ENCODE results near the gene FH. TPM values are rescaled to one million over a fixed set of nuclear protein-coding genes. Genes with fewer than 3 reads are reported as not detected.

The FH gene
- total and polyA plus RNA-seq, 2 donors (not counting 1 experiment from before 2014, with no cell fraction given), result 18.5 to 32.4 TPM

DNA sequence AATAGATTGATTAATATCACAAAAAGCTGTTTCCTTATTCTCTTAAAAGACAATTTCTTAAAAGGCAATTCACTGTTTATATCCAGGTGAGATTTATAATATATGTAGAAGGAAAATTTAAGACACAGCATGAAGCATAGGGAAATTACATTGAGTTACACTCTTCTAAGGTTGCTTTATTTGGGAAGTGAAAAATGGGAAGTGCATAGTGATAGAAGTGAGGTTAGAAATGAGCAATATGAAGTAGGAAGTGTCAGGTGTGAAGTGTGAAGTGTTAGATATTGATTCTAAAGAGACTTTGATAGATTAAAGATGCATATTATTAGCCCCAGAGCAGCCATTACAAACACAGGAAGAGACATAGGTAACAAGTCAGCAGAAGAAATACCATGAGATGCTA lies 40.3 kb downstream of the FH start:
- peaks cover 5% of the 10 kb centered on the region for H3K4me1 Mint-ChIP-seq
- ChIA-PET POLR2A (no interaction called here), CTCF (no interaction called here)
- no peaks in the 10 kb centered on the region for H3K36me3 ChIP-seq (replicated peaks in 1 of 2; ENCODE audit: control extremely low read depth in 1 of 2, control insufficient read depth in 1 of 2, extremely low read depth in 1 of 2, insufficient read depth in 2 of 2, low read length in 1 of 2)
- H4K20me1 ChIP-seq (ENCODE audit: control insufficient read depth, insufficient read depth, low read length, poor library complexity, severe bottlenecking), result no peaks in the 10 kb centered on the region
- H3K27me3 Mint-ChIP-seq, result no peaks in the 10 kb centered on the region
- H3K27ac ChIP-seq (ENCODE audit: low read length in 2 of 2), result no peak overlapping the region
- H3K27me3 ChIP-seq (replicated peaks in 1 of 4; ENCODE audit: control extremely low read depth in 1 of 4, control insufficient read depth in 3 of 4, insufficient read depth in 4 of 4, low read length in 3 of 4), result peaks cover 0 to 5% (median 0%) of the 10 kb centered on the region in 4 experiments
- no peak for TF ChIP-seq EZH2 (IDR thresholded peaks at IDR 0.05; ENCODE audit: borderline replicate concordance, insufficient read depth, low read depth, low read length, poor library complexity, severe bottlenecking)
- no peak for TF ChIP-seq CTCF (IDR thresholded peaks at IDR 0.05)
- H3K27ac Mint-ChIP-seq, result no peak overlapping the region
- DNase-seq (no peak), ATAC-seq (ENCODE audit: low read depth) (no peak)
- no peaks in the 10 kb centered on the region for H3K9me3 ChIP-seq (ENCODE audit: control extremely low read depth in 1 of 3, control insufficient read depth in 2 of 3, insufficient read depth in 1 of 3, low read length in 2 of 3)
- no peak overlapping the region for H3K4me3 ChIP-seq (ENCODE audit: control extremely low read depth in 1 of 5, extremely low read depth in 1 of 5, insufficient read depth in 1 of 5, low read depth in 2 of 5, low read length in 4 of 5)
- no peak overlapping the region for H2AFZ ChIP-seq (ENCODE audit: insufficient read depth, low read depth, low read length, poor library complexity, severe bottlenecking)
- no peak overlapping the region for H3K4me3 Mint-ChIP-seq
- H3K79me2 ChIP-seq (ENCODE audit: control insufficient read depth, insufficient read depth, low read length), result no peaks in the 10 kb centered on the region
- H3K4me1 ChIP-seq (ENCODE audit: control insufficient read depth in 2 of 2, insufficient read depth in 2 of 2, low read length in 2 of 2), result peaks cover 2 to 7% of the 10 kb centered on the region in 2 donors
- no peak overlapping the region for H3K4me2 ChIP-seq (replicated peaks; ENCODE audit: low read depth, low read length, poor library complexity, severe bottlenecking)
- intact Hi-C loops (cut with micrococcal nuclease), result no loop called here
- no peaks in the 10 kb centered on the region for H3K9me3 Mint-ChIP-seq (ENCODE audit: insufficient read depth)
- no peak overlapping the region for H3K9ac ChIP-seq (ENCODE audit: low read length)

DNA sequence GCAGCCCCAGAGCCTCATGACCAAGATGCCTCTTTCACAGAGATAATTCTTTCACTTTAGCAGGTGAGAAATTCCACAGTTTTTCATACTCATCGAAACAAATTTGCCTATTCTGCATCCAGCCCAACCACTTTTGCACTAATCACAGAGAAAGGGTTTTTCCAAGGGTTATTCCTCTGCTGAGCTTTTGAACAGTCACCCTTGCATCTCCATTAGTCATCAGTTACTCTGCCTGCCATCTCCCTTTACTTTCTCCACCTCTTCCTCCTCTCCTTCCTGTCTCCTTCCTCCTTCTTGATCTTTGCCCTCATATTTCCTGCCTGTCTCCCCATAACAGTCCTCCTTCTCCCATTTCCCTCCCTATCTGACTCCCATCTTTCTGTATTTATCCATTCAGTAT lies 43.9 kb downstream of the FH start:
- TF ChIP-seq EZH2 (IDR thresholded peaks at IDR 0.05; ENCODE audit: borderline replicate concordance, insufficient read depth, low read depth, low read length, poor library complexity, severe bottlenecking) (no peak), CTCF (IDR thresholded peaks at IDR 0.05) (no peak)
- H2AFZ ChIP-seq (ENCODE audit: insufficient read depth, low read depth, low read length, poor library complexity, severe bottlenecking), result no peak overlapping the region

More for the DNA sequence above, 43.9 kb downstream of the FH start:
- intact Hi-C loops (cut with micrococcal nuclease), result no loop called here
- H3K36me3 ChIP-seq (replicated peaks in 1 of 2; ENCODE audit: control extremely low read depth in 1 of 2, control insufficient read depth in 1 of 2, extremely low read depth in 1 of 2, insufficient read depth in 2 of 2, low read length in 1 of 2), result no peaks in the 10 kb centered on the region
- no peaks in the 10 kb centered on the region for H3K79me2 ChIP-seq (ENCODE audit: control insufficient read depth, insufficient read depth, low read length)
- Mint-ChIP-seq H3K27me3 (peaks cover 4% of the 10 kb centered on the region), H3K4me3 (no peak overlapping the region), H3K27ac (no peak overlapping the region), H3K4me1 (peaks cover 5% of the 10 kb centered on the region), H3K9me3 (ENCODE audit: insufficient read depth) (no peaks in the 10 kb centered on the region)
- WGBS (ENCODE audit: insufficient coverage), result 64% methylated on average over 1 of the region's 1 CpG
- no peak overlapping the region for H3K9ac ChIP-seq (ENCODE audit: low read length)
- H3K4me2 ChIP-seq (replicated peaks; ENCODE audit: low read depth, low read length, poor library complexity, severe bottlenecking), result no peak overlapping the region
- no peak overlapping the region for H3K27ac ChIP-seq (ENCODE audit: low read length in 2 of 2)
- CTCF ChIA-PET, result interaction anchor here (1.2 kb wide), 1 partner anchor 135 kb away, joined by 3 read pairs; no protein-coding TSS in a partner anchor
- no peaks in the 10 kb centered on the region for H3K9me3 ChIP-seq (ENCODE audit: control extremely low read depth in 1 of 3, control insufficient read depth in 2 of 3, insufficient read depth in 1 of 3, low read length in 2 of 3)
- no peak for DNase-seq
- peaks cover 2 to 7% of the 10 kb centered on the region in 2 donors for H3K4me1 ChIP-seq (ENCODE audit: control insufficient read depth in 2 of 2, insufficient read depth in 2 of 2, low read length in 2 of 2)
- peaks cover 0 to 8% (median 2%) of the 10 kb centered on the region in 4 experiments for H3K27me3 ChIP-seq (replicated peaks in 1 of 4; ENCODE audit: control extremely low read depth in 1 of 4, control insufficient read depth in 3 of 4, insufficient read depth in 4 of 4, low read length in 3 of 4)
- H4K20me1 ChIP-seq (ENCODE audit: control insufficient read depth, insufficient read depth, low read length, poor library complexity, severe bottlenecking), result no peaks in the 10 kb centered on the region
- ATAC-seq (ENCODE audit: low read depth), result no peak
- POLR2A ChIA-PET, result no interaction called here
- H3K4me3 ChIP-seq (ENCODE audit: control extremely low read depth in 1 of 5, extremely low read depth in 1 of 5, insufficient read depth in 1 of 5, low read depth in 2 of 5, low read length in 4 of 5), result no peak overlapping the region
